ENCODE data around the gene CTIF.

The CTIF gene

DNA sequence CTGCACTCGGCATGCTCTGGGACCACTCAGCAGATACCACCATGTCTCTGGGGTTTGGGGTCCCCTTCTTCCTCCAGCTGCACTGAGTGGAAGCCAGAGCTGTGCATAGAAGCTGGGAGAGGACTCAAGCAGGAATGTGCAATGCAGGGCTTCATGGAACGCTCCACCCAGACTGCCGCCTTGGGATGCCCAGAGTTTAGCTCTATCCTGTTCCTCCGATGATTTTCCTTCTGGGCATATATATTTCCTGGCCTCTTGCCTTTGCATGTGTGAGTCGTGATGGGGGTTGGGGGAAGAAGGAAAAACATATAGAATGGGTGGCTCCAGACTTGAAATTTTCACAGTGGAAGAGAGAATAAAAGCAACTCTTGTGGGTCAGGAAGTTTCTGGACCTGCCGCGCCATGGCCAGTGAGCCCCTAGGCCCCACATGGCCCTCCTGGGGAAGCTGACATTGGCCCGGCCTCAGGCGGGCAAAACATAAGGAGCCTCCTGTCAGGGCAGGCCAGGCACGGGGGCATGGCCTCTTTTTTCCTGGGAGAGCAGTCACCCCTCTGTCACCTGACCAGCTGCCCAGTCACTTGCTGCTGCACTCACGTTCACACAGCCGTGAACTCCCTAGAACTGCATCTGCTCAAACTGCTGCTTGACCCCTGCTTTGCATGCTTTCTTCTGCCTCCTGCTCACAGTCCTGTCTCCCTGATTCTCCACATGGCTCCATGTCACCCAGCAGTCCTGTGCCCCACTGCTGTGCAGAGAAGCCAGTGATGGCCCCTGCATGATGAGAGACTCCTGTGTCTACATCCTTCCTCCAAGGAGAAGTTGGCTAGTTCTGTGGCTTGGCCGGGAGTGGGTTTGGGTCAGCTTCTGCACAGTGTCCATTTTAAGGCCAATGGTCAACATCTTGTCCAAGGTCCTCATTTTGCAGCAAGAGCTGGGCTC is 197.8 kb downstream of the CTIF start:
- DNase-seq = no peak

DNA sequence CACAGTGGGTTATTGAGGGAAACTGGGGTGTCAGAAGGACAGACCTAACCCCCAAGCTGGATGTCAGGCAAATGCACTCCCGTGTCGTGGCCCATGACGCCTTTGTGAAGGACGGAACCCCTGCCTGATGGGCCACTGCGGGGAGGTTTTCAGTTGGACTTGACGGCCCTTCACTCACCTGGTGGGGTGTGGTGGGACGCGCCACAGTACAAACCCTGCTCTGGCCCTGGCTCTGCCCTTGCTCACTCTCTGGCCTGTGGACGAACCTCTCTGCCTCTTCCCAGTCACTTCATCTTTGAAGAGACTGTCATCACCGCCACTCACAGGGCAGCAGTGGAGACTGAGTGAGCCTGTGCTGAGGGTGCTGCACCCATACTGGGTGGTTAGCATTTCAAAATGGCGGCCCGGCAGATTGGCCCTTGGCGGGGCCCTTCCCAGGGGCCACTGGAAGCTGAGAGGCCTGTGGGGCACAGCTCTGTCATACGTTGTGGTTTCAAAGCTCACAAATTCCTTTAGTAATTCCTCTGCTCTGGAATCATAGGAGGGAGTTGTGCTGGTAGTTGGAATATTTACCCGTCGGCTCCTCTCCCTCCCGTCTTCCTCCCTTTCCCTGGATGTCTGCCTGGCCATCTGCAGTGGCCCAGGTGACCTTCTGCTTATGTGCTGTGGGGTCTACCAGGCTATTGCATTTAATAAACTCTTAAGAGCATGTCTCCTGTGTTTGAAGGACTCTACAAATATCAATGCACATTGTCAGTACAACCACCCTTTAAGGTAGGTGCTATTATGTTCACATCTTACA is 200.6 kb downstream of the CTIF start:
- DNase-seq = no peak

DNA sequence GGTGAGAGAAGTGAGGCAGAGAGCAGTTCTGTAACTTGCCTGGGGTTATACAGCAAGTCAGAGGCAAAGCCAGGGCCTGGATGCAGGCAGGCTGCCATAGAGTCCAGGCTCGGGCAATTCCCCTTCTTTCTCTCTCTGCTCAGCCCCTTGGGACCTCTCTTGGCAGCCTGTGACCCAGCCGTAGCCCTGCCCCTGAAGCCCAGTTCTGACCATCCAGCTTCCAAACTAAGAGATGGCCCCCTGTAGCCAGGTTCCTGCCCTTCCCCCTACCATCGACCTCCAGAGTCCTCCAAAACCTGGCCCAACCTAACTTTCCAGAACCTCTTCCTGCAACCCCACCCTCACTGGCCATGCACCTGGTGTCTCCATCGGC is 201.2 kb downstream of the CTIF start:
- DNase-seq = no peak

DNA sequence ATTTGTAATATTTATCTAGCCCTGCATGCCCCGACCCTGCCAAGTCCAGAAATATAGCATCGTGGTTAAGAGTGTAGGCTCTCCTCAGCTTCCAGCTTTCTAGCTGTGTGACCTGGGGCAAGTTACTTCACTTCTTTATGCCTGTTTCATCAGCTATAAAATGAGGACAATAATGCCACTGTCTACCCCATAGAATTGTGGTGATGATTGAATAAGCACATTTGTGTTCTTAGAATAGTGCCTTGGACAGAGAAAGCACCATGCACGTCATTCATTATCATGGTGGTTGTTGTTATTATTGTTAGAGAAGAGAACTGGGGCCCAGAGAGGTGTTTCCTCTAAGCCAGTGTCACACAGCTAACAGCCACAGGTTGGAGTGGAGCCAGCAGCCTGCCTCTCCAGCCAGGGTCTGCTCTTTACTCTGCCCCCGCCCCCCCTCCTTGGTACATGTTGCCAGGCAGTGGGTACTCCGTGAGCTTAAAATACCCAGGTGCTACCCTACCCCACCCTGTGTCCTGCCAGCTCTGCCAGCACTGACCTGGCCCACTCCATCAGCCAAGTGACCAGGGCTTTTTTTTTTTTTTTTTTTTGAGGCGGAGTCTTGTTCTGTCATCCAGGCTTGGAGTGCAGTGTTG is 202.1 kb downstream of the CTIF start:
- DNase-seq = no peak

DNA sequence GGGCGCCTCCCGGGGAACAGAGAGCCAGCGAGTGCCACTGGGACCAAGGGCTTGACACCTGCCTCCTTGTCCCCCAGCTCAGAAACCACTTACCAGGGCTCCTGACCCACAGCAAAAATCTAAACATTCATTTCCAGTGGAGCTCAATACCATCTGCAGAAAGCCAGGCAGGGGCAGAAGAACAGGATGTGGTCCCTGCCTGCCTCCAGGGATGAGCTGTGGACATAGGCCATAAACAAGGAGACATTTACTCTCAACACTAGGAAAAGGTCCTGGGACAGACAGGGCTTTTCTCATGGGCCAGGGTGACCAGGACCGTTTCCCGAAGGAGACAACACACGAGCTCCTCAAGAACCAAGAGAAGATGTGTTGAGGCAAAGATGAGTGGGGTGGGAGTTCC is 203.0 kb downstream of the CTIF start:
- DNase-seq = no peak

DNA sequence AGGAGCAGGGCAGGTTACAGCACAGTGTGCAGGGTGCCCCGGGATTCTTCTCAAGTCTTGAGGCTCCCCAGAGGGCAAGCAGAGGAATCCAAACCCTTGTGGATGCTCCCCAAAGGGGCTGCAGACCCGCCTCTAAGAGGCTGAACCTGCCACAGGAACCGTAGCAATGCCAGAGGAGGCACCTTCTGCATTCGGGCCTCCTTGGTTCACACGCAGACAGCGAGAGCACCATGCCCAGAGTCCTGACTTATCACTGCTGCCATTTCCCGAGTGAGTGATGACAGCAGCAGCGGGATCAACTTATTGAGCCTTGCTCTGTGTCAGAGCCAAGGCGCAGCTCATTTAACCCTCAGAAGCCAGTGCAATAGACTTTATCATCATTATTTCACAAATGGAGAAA is 203.5 kb downstream of the CTIF start:
- DNase-seq = no peak

DNA sequence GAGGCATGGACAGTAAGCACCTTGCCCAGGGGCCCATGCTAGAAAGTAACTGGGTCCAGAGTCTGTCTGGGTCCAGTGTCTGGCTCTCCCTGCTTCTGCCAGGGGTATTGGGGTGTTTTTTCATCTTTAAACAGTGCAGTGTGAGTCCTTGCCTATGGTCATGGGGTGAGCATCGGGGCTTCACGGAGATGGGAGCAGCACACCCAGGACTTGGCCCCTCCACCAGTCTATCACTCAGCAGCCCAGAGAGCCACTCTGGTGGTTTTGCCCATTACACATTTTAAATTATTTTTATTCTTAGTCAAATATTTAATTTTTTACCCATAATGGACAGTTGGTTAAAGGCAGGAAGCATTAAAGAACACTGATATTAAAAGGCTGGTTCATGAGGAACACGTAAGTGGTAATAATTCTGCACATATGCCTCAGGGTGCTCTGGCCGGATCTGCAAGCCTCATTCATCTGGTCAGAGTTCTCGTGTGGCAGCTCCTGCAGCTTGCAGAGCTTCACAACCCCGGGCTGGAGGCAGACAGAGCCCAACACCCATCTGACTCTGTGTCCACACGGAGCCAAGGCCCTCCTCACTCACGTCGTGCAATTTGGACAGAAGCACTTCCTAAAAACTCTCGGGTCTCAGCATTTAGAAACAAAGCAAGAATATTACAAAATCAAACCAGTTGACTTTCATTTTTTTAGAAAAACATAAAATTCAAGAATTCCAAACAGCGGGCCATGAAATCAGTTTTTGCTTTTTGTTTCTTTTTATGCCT is 204.1 kb downstream of the CTIF start:
- no peak for DNase-seq

DNA sequence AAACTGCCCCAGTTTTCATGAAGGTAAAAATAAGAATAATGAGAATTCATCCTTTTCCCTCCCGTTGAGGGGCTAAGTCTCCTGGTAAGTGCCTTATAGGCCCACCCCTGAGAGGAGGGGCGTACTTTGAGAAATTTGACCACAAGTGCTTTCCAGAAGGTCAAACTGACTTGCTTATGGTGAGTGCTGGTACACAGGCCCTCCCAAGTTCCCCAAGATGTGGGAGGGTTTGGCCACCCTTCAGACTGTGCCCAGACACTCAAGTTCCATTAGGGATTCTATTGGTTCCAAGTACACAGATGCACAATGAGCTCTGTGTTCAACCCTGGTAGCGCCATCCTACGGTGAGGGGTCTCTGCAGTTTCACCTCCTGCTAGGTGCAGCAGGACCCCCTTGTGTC is 205.1 kb downstream of the CTIF start:
- no peak for DNase-seq

DNA sequence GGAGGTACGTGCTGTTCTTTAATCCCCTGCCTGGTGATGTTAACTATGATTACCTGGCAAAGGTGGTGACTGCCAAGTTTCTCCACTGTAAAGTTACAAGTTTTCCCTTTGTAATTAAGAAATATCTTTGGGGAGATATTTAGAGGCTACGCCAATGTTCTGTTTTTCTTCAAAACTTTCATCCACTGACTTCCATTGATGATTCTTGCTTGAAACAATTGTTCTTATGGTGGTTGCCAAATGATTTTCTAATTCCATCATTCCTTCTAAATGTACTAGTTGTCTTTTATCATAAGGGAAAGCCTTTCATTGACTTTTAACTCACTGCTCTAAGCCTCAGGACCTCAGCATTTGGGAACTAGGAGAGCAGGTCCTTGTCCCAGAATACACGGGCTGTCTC is 206.5 kb downstream of the CTIF start:
- DNase-seq = no peak

DNA sequence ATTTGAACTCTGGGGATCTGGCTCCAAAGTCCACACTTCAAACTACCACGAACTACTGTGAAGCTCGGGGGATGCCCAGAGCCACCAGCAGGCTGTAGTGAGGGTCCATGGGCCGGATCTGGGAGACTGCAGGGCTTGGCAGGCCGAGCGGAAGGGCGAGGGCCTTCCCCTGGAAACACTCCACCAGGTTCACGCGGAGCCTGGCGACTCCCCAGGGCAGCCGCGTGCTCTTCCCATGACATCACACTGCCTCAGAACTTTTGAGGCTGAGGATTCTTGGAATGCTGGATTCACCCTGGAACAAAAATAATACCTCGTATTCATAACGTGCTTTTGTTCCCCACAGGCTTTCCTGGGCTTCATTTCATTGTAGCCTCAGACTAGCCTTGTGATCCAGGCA is 210.9 kb downstream of the CTIF start:
- no peak for DNase-seq

DNA sequence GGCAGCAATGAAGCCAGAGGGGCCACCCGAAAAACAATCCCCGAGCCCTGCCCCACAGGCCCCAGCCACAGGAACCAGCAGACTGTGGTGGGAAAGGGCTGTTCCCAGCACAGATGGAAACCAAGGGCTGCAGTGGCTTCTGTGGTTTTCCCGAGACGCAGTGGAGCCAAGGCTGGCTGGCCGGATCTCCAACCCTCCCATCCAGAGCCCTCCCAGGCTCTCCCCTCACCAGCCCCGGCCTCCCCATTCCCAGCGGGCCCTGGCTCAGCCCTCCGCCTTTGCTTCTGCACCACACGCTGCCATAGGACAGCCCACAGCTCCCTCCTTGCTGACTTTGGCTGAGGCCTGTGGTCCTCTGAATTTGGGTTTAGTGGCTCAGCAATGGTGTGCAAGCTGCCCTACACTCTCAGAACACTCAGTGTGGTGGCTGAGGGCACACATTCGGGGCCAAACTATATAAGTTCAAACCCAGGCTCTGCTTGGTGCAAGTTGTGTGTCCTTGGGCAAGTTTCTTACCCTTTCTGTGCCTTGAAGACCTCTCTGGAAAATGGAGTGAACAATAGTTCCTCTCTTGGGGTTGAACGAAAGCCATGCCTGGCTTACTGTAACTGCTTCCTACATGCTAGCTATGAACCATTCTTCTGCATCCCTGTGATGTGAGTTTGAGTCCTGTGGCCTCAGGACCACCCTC is 211.8 kb downstream of the CTIF start:
- DNase-seq = no peak

DNA sequence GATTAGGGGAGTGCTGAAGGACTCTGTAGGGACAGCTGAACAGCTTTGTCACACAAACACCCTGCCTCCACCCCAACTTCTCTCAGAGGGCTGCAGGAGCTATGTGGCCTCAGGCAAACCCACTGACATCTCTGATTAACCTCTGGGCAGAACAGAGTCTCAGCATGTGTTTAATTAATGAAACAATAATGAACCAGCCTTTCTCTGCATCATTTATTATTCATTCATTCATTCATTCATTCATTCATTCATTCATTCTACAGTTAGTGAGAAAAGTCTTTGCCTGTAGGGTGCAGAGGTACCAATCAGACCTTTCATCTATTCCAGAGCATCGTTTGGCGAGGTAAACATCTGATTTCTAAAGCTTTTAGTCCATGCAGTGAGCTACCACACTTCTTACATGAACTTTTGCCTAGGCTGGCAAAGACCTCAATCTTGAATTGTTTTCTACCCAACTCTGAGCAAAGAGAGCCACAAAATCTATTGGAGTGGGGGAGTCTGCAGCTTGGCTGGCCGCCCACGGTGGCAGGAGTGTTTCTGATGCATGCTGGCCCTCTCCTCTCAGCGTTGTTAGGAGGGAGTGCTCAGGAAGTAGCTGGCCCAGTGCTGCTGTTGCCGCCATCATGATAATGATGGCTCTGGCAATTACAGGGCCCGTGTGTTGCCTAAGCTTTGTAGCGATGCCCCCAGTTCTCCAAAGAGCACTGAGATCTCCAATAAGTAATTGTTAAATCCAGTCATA is 213.1 kb downstream of the CTIF start:
- DNase-seq = no peak

DNA sequence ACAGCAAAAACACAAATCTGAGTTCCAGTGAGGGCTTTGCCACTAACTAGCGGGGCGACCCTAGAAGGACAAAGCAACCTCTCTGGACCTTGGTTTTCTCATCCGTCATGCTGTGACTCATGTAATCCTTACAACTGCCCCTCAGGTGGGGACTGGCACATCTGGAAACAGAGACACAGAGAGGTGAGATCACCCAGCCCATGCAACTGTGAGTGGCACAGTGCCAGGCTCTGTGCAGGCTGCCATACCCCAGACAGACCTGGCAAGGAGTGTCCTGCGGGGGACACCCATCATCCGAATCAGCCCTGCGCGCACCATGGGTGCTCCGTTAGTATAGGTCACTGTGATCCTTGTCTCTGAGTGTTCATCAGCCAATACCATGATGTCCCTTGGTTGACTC is 213.6 kb downstream of the CTIF start:
- no peak for DNase-seq

DNA sequence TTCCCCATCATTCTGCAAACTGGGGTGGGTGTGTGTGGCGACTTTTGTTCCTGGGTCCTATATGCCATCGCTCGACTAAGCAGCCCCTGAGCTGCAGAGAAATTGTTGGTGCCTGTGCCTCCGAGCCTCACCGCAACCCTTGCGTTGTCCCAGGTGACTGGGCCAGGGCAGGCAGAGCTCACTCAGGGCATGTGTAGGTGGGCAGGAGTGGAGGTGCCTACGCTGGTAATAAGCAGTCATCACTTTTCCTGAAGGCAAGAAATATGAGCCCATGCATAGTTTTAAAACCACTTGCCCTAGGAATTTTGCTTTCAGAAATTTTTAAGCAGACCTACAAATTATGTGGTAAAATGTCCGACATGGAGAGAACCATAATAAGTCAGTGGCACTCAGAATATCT is 214.1 kb downstream of the CTIF start:
- DNase-seq = no peak

DNA sequence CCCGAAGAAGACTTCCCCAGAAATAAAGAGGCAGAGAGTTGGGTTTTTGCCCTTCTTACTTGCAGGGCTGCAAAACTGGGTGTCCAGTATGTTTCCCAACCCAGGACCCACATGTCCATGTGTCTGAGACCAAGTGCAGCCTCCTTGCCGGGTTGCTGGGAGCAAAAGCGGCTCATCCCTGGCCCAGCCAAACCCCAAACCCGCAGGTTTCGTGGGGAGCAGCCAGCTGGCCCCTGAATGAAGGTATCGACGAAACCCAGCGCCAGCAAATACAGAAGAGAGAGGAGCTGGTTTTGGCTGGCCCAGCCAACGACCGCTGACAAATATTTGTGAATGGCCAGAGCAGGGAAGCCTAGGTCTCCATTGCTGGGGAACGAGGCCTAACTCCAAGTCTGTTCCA is 214.9 kb downstream of the CTIF start:
- no peak for DNase-seq

DNA sequence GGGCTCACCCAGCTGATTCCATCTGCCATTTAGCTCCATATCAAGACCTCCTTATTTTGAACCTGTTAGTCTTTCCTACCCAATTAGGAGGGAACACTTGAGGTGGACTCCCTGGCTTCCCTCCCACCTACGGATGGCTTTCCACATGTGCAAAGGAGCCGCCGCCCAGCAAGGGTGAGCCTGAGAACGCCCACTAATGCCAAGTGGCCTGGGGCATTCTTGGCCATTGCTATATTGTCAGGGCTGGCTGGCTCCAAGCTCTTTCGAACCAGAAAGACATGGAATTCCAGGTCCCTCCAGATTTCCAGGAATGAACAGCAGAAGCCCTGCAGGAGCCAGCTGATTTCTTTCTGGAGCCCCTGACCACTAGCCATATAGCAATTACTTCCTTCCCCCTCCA is 215.7 kb downstream of the CTIF start:
- DNase-seq = no peak

DNA sequence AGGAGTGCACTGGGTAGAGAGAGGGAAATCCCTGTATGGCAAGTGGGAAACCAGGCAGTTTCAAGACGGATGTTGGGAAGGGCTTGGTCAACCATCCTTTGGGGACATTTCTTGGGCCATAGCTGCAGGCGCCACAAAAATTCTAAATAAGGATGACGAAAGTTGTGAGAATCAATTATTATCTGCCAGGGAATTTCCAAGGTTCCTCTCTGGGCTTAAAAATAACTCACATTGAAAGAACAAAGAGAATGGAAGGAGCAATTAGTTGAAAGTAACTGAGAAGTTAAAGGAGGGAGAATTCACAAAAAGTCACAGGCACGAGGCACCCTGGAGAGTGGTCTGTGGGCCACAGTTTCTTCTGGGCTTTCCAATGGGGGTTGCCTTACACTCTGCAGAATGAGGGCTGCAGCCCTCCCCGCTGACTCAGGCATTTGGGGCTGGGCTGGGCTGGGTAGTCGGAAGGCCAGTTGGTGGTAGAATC is 216.2 kb downstream of the CTIF start:
- DNase-seq = no peak

DNA sequence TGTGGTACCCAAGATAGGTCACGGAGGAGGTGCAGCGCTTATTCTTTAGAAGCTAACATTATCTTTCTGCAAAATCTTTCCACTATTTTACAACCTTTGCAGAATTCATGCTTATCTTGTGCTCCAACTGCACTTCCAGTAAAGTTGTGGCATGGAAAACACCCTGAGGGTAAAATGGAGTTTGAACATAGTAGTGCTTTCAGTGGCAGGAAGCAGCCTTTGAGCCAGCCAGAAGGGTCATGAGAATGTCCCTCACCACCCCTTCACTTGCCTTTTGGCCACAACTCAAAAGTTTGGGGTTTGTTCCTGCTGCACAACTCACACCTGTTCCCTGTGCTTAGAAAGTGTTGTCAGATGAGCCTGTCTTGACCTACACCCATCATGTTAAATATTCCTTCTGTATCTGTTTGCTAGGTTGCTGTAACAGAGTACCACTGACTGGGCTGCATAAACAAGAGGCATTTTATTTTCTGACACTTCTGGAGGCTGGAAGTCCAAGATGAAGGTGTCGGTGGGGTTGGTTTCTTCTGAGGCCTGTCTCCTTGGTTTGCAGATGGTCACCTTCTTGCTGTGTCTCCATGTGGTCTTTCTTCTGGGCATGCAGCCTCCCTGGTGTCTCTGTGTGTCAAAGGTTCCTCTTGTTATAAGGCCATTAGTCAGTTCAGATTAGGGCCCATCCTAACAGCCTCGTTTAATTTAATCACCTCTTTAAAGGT is 217.8 kb downstream of the CTIF start:
- DNase-seq = no peak

DNA sequence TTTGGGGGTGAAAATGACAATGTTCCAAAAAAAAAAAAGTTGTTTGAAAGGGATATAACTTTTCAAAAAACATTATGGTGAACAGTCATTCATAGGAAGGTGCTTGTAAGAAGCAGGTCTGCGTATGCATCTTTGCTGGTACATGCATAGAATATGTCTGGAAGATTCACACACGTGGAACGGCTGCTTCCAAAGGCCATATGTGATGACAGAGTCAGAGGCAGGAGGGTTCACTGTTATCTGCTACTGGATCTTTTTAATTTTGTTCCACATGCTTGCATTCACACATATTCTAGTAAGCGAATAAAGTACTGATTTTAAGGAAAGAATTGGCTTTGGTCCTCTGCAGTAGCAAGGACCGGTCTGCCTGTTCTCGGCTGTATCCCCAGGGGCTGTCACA is 218.5 kb downstream of the CTIF start:
- no peak for DNase-seq

DNA sequence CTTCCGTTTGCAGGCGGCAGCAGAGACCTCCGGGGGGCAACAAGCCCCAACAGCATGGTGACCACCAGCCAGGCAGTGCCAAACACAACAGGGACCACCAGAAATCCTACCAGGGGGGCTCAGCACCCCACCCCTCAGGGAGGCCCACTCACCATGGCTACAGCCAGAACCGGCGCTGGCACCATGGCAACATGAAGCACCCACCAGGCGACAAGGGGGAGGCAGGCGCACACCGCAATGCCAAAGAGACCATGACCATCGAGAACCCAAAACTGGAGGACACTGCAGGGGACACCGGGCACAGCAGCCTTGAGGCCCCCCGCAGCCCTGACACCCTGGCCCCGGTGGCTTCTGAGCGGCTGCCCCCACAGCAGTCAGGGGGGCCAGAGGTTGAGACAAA is 219.1 kb downstream of the CTIF start:
- DNase-seq = no peak

DNA sequence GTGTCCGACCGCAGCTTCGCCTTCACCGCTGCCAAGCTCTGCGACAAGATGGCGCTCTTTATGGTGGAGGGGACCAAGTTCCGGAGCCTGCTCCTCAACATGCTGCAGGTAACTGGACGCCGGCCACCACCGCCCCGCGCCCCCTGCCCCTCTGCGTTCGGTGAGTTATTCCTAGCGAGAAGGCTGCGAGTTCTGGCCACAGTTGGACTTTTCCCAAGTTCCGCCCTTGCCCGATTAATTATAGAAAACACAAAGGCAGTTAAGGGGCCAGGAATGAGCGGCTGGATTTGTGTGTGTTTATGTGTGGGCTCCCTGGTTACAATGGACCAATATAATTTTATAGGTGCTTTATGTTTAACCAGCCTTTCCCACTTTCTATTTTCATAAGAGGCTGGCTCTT is 222.8 kb downstream of the CTIF start:
- DNase-seq = no peak

Measured in cortex of kidney (tissue), 1 donor.